Measurements from ENCODE around the gene MEX3D. TPM values are rescaled to one million over a fixed set of nuclear protein-coding genes. Genes with fewer than 3 reads are reported as not detected.

MEX3D gene
- total and polyA plus RNA-seq, 2 donors (not counting 1 experiment from before 2014, with no cell fraction given): 0.73 to 3.0 TPM

GRCh38 chr19:1529430-1529816, 38.7 kb downstream of the MEX3D start:
- H3K36me3 ChIP-seq (replicated peaks in 1 of 2; ENCODE audit: control extremely low read depth in 1 of 2, control insufficient read depth in 1 of 2, extremely low read depth in 1 of 2, insufficient read depth in 2 of 2, low read length in 1 of 2): no peaks in the 10 kb centered on the region
- DNase-seq (no peak), ATAC-seq (ENCODE audit: low read depth) (no peak)
- H3K9me3 ChIP-seq (ENCODE audit: control extremely low read depth in 1 of 3, control insufficient read depth in 2 of 3, insufficient read depth in 1 of 3, low read length in 2 of 3): peaks cover 0 to 4% (median 0%) of the 10 kb centered on the region in 3 donors
- Mint-ChIP-seq H3K4me1 (peaks cover 5% of the 10 kb centered on the region), H3K27ac (no peak overlapping the region), H3K4me3 (no peak overlapping the region), H3K27me3 (peaks cover 40% of the 10 kb centered on the region), H3K9me3 (ENCODE audit: insufficient read depth) (no peaks in the 10 kb centered on the region)
- ChIA-PET CTCF (no interaction called here), POLR2A (interaction anchor here (0.6 kb wide), 1 partner anchor 834 kb away, joined by 6 read pairs; no protein-coding TSS in a partner anchor)
- H3K9ac ChIP-seq (ENCODE audit: low read length): no peak overlapping the region
- no peak overlapping the region for H2AFZ ChIP-seq (ENCODE audit: insufficient read depth, low read depth, low read length, poor library complexity, severe bottlenecking)
- H3K27me3 ChIP-seq (replicated peaks in 1 of 4; ENCODE audit: control extremely low read depth in 1 of 4, control insufficient read depth in 3 of 4, insufficient read depth in 4 of 4, low read length in 3 of 4): peaks cover 0 to 29% (median 8%) of the 10 kb centered on the region in 4 experiments
- no peak overlapping the region for H3K27ac ChIP-seq (ENCODE audit: low read length in 2 of 2)
- TF ChIP-seq EZH2 (IDR thresholded peaks at IDR 0.05; ENCODE audit: borderline replicate concordance, insufficient read depth, low read depth, low read length, poor library complexity, severe bottlenecking): no peak
- TF ChIP-seq CTCF (IDR thresholded peaks at IDR 0.05): no peak
- intact Hi-C loops (cut with micrococcal nuclease): no loop called here
- H3K4me2 ChIP-seq (replicated peaks; ENCODE audit: low read depth, low read length, poor library complexity, severe bottlenecking): no peak overlapping the region
- H4K20me1 ChIP-seq (ENCODE audit: control insufficient read depth, insufficient read depth, low read length, poor library complexity, severe bottlenecking): no peaks in the 10 kb centered on the region
- peaks cover 2 to 6% of the 10 kb centered on the region in 2 donors for H3K4me1 ChIP-seq (ENCODE audit: control insufficient read depth in 2 of 2, insufficient read depth in 2 of 2, low read length in 2 of 2)
- H3K4me3 ChIP-seq (ENCODE audit: control extremely low read depth in 1 of 5, extremely low read depth in 1 of 5, insufficient read depth in 1 of 5, low read depth in 2 of 5, low read length in 4 of 5): no peak overlapping the region
- 89% methylated on average over 15 of the region's 16 CpGs for WGBS (ENCODE audit: insufficient coverage)
- H3K79me2 ChIP-seq (ENCODE audit: control insufficient read depth, insufficient read depth, low read length): no peaks in the 10 kb centered on the region

GRCh38 chr19:1528596-1529429, 39.3 kb downstream of the MEX3D start:
- intact Hi-C loops (cut with micrococcal nuclease): no loop called here
- Mint-ChIP-seq H3K4me1 (peaks cover 7% of the 10 kb centered on the region), H3K27me3 (peaks cover 42% of the 10 kb centered on the region), H3K9me3 (ENCODE audit: insufficient read depth) (no peaks in the 10 kb centered on the region), H3K27ac (no peak overlapping the region), H3K4me3 (no peak overlapping the region)
- ATAC-seq (ENCODE audit: low read depth): no peak
- Histone ChIP-seq H3K9ac (ENCODE audit: low read length) (no peak overlapping the region), H3K9me3 (ENCODE audit: control extremely low read depth in 1 of 3, control insufficient read depth in 2 of 3, insufficient read depth in 1 of 3, low read length in 2 of 3) (peaks cover 0 to 4% (median 0%) of the 10 kb centered on the region in 3 donors), H3K27me3 (replicated peaks in 1 of 4; ENCODE audit: control extremely low read depth in 1 of 4, control insufficient read depth in 3 of 4, insufficient read depth in 4 of 4, low read length in 3 of 4) (peaks cover 0 to 30% (median 9%) of the 10 kb centered on the region in 4 experiments), H3K4me2 (replicated peaks; ENCODE audit: low read depth, low read length, poor library complexity, severe bottlenecking) (no peak overlapping the region), H3K27ac (ENCODE audit: low read length in 2 of 2) (no peak overlapping the region), H3K79me2 (ENCODE audit: control insufficient read depth, insufficient read depth, low read length) (no peaks in the 10 kb centered on the region), H4K20me1 (ENCODE audit: control insufficient read depth, insufficient read depth, low read length, poor library complexity, severe bottlenecking) (no peaks in the 10 kb centered on the region), H3K4me1 (ENCODE audit: control insufficient read depth in 2 of 2, insufficient read depth in 2 of 2, low read length in 2 of 2) (peaks cover 3 to 8% of the 10 kb centered on the region in 2 donors), H3K4me3 (ENCODE audit: control extremely low read depth in 1 of 5, extremely low read depth in 1 of 5, insufficient read depth in 1 of 5, low read depth in 2 of 5, low read length in 4 of 5) (no peak overlapping the region), H3K36me3 (replicated peaks in 1 of 2; ENCODE audit: control extremely low read depth in 1 of 2, control insufficient read depth in 1 of 2, extremely low read depth in 1 of 2, insufficient read depth in 2 of 2, low read length in 1 of 2) (no peaks in the 10 kb centered on the region), H2AFZ (ENCODE audit: insufficient read depth, low read depth, low read length, poor library complexity, severe bottlenecking) (no peak overlapping the region)
- ChIA-PET POLR2A (interaction anchor here (0.6 kb wide), 1 partner anchor 835 kb away, joined by 6 read pairs; no protein-coding TSS in a partner anchor), CTCF (no interaction called here)
- DNase-seq: no peak
- WGBS (ENCODE audit: insufficient coverage): 83% methylated on average over 18 of the region's 23 CpGs
- TF ChIP-seq EZH2 (IDR thresholded peaks at IDR 0.05; ENCODE audit: borderline replicate concordance, insufficient read depth, low read depth, low read length, poor library complexity, severe bottlenecking): no peak
- TF ChIP-seq CTCF (IDR thresholded peaks at IDR 0.05): no peak
